NCI-H524 treated with DMSO at 0.1 percent for 48 hours (cell line): ENCODE measurements around the gene DHPS.
"Not testable (repeated sequence)": the region's sequence is repeated elsewhere in the genome, so short reads cannot be mapped to it uniquely, and the experiment has no call there.

Experiments used
- DNase-seq: peaks from one replicate; lab custom pipeline; 2025; lab: John Stamatoyannopoulos, UW

DHPS gene

GRCh38 chr19:12681074-12681987, at the start of gene DHPS:
DHPS (minus strand) TSS chr19:12681880; CDS start chr19:12681766, 114 bp downstream.
- DNase-seq, result peak; percentile 99

DNA sequence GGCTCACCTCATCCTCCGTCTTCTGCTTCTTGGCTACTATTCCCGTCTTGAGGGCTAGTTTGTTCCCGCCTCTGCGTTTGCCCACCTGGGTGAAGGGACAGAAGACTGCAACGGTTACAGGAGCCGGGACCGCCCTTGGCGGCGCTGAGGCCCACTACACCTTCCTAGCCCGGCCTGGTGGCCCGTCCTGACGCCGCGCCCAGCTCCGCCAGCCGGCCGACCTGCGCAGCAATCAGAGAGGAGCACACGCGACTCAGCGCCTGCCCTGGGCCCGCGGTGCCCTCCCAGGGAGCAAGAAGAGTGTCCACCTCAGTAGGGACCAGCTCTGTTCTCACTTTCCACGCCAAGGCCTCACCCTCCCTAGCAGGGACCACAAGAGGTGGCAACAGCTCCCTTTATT, 49.7 kb upstream of the DHPS start:
- DNase-seq, result no peak

- no peak for DNase-seq
Observed at GRCh38 chr19:12730064-12730463, 48.4 kb upstream of the DHPS start.

- no peak for DNase-seq
Observed at GRCh38 chr19:12727745-12728433, 46.2 kb upstream of the DHPS start.

- DNase-seq, result no peak
Observed at GRCh38 chr19:12726988-12727316, 45.3 kb upstream of the DHPS start.

- not testable (repeated sequence) for DNase-seq
Observed at GRCh38 chr19:12725612-12726011, 43.9 kb upstream of the DHPS start.

GRCh38 chr19:12723641-12724426, 42.2 kb upstream of the DHPS start, which contains the start of gene TNPO2:
TNPO2 (minus strand) TSS chr19:12723932; CDS start chr19:12720977, 2,955 bp downstream.
- DNase-seq, result peak; percentile 28

- no peak for DNase-seq
Observed at GRCh38 chr19:12723381-12723640, 41.6 kb upstream of the DHPS start.

- peak; percentile 93 for DNase-seq
Observed at GRCh38 chr19:12722566-12723380, 41.1 kb upstream of the DHPS start.

DNA sequence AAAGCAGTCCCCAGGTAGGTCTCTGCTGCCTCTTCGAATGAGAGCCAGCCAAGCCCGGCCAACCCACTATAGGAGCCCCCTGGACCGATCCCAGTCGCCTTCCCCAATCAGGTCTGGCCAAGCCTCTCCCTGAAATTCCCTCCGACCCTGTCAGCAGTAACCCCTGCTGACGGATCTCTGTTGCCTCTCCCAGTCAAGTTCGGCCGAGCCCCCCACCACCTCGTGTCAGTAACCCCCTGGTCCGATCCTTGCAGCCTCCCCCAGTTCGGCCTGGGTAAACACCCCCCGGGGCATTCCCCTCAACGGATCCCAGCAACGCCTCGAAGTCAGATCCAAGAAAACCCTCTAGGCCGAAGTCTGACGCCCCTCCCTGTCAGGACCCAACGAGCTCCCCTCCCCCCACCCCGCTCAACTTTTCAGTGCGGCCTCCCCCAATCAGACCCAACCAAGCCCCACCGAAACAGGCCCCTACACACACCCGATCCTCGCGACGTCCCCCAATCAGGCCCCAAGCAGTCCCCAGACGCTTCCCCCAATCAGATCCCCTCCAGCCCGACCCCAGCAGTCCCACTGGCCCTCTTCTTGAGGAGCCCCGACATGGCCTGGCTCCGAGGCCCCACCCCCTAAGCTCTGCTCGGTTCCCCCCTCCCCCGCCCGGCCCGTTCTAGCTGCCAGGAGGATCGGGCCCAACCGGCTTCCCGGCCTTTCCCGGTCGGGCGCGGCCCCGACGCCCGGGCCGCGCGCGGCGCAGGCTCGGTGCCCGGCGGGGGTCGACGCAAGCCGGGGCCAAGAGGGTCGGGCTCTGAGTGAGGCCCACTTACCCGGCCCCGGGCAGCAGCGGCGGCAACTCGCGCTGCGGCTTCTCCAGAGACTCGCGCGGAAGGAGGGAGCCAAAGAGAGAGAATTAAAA, 40.2 kb upstream of the DHPS start:
- DNase-seq, result no peak

- DNase-seq, result no peak
Observed at GRCh38 chr19:12720851-12721655, 39.4 kb upstream of the DHPS start.

GRCh38 chr19:12720296-12720695, 38.6 kb upstream of the DHPS start:
- no peak for DNase-seq

GRCh38 chr19:12715929-12716328, 34.2 kb upstream of the DHPS start:
- DNase-seq, result no peak

DNA sequence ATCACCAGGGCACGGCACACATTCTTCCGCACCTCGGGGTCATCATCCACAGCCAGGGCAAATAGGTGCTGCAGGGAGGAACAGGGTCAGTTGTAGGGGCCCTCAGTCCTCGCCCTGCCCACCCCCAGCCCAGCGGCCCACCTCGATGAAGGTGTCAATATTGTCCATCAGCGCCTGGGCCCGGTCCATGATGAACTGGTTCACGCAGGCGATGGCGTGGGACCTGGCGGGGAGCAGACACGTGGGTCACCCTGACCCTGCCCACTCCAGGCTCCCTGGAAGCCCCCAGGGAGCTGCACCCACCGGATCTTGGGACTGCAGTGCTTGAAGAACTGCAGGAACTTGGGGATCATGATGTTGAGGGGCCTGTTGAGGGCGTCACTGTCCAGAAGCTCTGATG, 33.4 kb upstream of the DHPS start:
- DNase-seq, result no peak

DNA sequence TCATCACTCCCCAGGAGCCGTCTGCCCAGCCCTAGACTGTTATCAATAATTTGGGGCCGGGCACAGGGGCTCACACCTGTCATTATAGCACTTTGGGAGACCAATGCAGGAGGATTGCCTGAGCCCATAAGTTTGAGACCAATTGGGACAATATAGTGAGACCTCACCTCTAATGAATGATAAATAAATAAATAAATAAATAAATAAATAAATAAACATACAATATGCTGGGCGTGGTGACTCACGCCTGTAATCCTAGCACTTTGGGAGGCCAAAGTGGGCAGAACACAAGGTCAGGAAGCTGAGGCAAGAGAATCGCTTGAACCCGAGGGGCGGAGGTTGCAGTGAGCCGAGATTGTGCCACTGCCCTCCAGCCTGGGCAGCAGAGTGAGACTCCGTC, 31.6 kb upstream of the DHPS start:
- not testable (repeated sequence) for DNase-seq

- not testable (repeated sequence) for DNase-seq
Observed at GRCh38 chr19:12712077-12712476, 30.4 kb upstream of the DHPS start.

DNA sequence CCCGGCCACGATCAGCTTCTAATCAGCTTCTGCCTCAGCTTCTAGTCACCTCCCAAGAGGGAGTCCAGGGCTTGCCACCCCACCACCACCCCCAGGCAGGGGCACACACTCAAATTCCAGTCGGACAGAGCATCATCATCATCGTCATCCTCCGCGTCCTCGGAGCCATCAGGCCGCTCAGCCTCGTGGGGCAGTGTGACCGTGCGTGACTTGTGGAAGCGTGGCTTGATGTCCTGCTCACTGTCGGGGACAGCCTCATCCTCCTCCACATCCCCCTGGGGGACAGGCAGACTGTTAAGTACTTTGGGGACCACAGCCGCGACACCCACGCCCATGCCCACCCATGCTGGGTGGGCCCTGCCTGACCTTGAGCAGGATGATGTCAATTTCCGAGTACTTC, 29.5 kb upstream of the DHPS start:
- DNase-seq, result no peak

GRCh38 chr19:12708641-12709040, 27.0 kb upstream of the DHPS start:
- DNase-seq, result no peak

DNA sequence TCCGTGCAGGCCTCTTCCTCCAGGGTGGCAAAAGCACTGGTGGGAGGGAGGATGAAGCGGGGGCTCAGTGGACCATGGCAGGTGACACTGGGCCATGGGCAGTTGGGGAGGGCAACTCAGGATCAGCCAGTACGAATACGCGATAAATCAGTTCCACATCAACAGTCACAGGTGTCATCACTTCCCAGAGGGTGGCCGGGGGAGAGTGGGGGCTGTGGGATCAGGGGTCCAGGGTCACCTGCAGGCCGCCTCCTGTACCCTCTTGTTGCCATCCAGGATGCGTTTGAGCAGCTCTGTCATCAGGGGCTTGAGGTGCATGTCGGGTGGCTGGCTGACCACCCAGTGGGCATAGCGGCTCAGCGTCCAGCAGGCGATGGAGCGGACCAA, 24.6 kb upstream of the DHPS start:
- DNase-seq, result no peak
